ENCODE data around the gene L2HGDH.
"Not testable (repeated sequence)": the region's sequence is repeated elsewhere in the genome, so short reads cannot be mapped to it uniquely, and the experiment has no call there.

Gene L2HGDH

DNA sequence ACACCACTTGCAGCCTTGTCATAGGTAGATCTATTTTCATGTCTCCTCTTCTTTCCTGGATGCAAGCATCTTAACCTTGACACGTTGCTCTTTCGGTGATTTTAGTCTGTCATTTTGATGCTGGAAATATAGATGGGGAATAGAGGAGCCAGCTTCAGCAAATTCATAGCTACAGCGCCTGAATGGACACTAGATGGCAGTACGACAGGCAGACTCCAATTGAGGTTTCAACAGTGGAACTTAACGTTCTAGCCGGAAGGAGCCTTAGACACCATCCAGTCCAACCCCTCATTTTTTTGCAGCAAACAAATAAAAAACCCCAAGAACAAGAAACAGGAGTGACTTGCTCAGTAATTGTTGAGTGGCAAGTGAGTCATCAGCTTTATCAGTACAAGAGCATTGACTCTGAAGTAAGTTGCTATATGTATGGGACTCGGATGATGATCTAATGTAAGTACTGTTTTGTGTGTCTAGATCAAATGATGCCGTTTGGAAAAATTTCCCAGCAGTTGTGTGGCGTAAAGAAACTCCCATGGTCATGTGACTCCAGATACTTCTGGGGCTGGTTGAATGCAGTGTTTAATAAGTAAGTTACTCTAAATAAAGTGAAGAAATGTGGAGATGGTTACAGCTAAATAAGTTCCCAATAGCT is 9.1 kb upstream of the L2HGDH start:
- Histone ChIP-seq H3K27ac (ENCODE audit: low read depth, low read length) (peak overlapping the region; percentile 0), H3K9ac (ENCODE audit: low read depth in 1 of 2, low read length in 2 of 2) (peak overlapping the region; percentile 10 to 38), H3K27me3 (ENCODE audit: control insufficient read depth in 1 of 2, insufficient read depth in 2 of 2, low read length in 2 of 2) (no peaks in the 10 kb centered on the region), H3K4me3 (ENCODE audit: low read depth in 1 of 2, low read length in 2 of 2) (peak overlapping the region; percentile 5 to 54), H3K9me3 (ENCODE audit: control insufficient read depth in 1 of 2, low read length in 2 of 2) (no peaks in the 10 kb centered on the region), H3K36me3 (ENCODE audit: control insufficient read depth in 1 of 2, insufficient read depth in 2 of 2, low read length in 2 of 2) (peaks cover 4 to 24% of the 10 kb centered on the region in 2 donors), H3K4me1 (ENCODE audit: control insufficient read depth in 1 of 2, insufficient read depth in 2 of 2, low read length in 2 of 2) (peaks cover 12 to 15% of the 10 kb centered on the region in 2 donors)

DNA sequence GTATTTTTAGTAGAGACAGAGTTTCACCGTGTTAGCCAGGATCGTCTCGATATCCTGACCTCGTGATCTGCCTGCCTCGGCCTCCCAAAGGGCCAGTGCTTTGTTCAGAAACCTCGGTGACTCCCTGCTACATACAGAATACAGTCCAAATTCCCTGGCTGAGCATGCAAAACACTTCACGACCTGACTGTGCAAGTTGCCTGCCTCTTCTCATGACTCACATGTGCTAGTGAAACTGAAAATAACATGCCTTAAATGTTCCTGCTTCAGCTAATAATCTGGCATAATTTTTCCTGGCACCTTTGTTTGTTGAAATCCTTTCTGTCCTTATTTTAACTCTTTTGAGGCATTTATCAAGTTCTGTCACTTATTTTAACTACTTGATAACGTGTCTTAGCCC is 8.3 kb upstream of the L2HGDH start:
- Histone ChIP-seq H3K27ac (ENCODE audit: low read depth, low read length) (peak overlapping the region; percentile 36), H3K36me3 (ENCODE audit: control insufficient read depth in 1 of 2, insufficient read depth in 2 of 2, low read length in 2 of 2) (peaks cover 0 to 20% of the 10 kb centered on the region in 2 donors), H3K4me1 (ENCODE audit: control insufficient read depth in 1 of 2, insufficient read depth in 2 of 2, low read length in 2 of 2) (peaks cover 12 to 15% of the 10 kb centered on the region in 2 donors), H3K27me3 (ENCODE audit: control insufficient read depth in 1 of 2, insufficient read depth in 2 of 2, low read length in 2 of 2) (no peaks in the 10 kb centered on the region), H3K9ac (ENCODE audit: low read depth in 1 of 2, low read length in 2 of 2) (peak overlapping the region in 1 of 2 donors; percentile 38), H3K9me3 (ENCODE audit: control insufficient read depth in 1 of 2, low read length in 2 of 2) (no peaks in the 10 kb centered on the region), H3K4me3 (ENCODE audit: low read depth in 1 of 2, low read length in 2 of 2) (peak overlapping the region; percentile 5 to 21)

- H3K4me1 ChIP-seq (ENCODE audit: control insufficient read depth in 1 of 2, insufficient read depth in 2 of 2, low read length in 2 of 2), result peaks cover 12 to 15% of the 10 kb centered on the region in 2 donors
- H3K27me3 ChIP-seq (ENCODE audit: control insufficient read depth in 1 of 2, insufficient read depth in 2 of 2, low read length in 2 of 2), result no peaks in the 10 kb centered on the region
- H3K27ac ChIP-seq (ENCODE audit: low read depth, low read length), result no peak overlapping the region
- no peak overlapping the region for H3K9ac ChIP-seq (ENCODE audit: low read depth in 1 of 2, low read length in 2 of 2)
- no peak overlapping the region for H3K4me3 ChIP-seq (ENCODE audit: low read depth in 1 of 2, low read length in 2 of 2)
- peaks cover 0 to 20% of the 10 kb centered on the region in 2 donors for H3K36me3 ChIP-seq (ENCODE audit: control insufficient read depth in 1 of 2, insufficient read depth in 2 of 2, low read length in 2 of 2)
- H3K9me3 ChIP-seq (ENCODE audit: control insufficient read depth in 1 of 2, low read length in 2 of 2), result no peaks in the 10 kb centered on the region
Observed at GRCh38 chr14:50319721-50320120, 7.7 kb upstream of the L2HGDH start.

DNA sequence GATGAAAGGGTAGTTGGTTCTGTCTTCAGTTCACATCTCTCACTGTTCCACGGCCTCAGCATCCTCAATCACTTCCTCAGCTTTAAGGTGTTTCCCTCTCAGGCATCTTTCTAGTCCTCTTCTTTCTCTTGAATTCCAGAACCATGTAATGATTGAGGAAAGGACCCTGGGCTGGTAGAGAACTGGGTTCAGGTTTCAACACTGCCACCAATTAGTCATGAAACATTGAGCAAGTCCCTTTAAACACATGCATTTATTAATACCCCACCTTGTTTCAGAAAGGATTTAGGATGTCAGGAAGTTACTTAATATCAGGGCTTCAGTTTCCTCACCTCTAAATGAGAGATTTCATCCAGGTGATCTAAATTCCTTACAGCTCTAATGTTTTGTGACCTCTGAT is 7.3 kb upstream of the L2HGDH start:
- peaks cover 0 to 17% of the 10 kb centered on the region in 2 donors for H3K36me3 ChIP-seq (ENCODE audit: control insufficient read depth in 1 of 2, insufficient read depth in 2 of 2, low read length in 2 of 2)
- H3K27ac ChIP-seq (ENCODE audit: low read depth, low read length), result no peak overlapping the region
- H3K9me3 ChIP-seq (ENCODE audit: control insufficient read depth in 1 of 2, low read length in 2 of 2), result no peaks in the 10 kb centered on the region
- H3K9ac ChIP-seq (ENCODE audit: low read depth in 1 of 2, low read length in 2 of 2), result no peak overlapping the region
- no peaks in the 10 kb centered on the region for H3K27me3 ChIP-seq (ENCODE audit: control insufficient read depth in 1 of 2, insufficient read depth in 2 of 2, low read length in 2 of 2)
- H3K4me3 ChIP-seq (ENCODE audit: low read depth in 1 of 2, low read length in 2 of 2), result no peak overlapping the region
- H3K4me1 ChIP-seq (ENCODE audit: control insufficient read depth in 1 of 2, insufficient read depth in 2 of 2, low read length in 2 of 2), result peaks cover 12 to 15% of the 10 kb centered on the region in 2 donors

DNA sequence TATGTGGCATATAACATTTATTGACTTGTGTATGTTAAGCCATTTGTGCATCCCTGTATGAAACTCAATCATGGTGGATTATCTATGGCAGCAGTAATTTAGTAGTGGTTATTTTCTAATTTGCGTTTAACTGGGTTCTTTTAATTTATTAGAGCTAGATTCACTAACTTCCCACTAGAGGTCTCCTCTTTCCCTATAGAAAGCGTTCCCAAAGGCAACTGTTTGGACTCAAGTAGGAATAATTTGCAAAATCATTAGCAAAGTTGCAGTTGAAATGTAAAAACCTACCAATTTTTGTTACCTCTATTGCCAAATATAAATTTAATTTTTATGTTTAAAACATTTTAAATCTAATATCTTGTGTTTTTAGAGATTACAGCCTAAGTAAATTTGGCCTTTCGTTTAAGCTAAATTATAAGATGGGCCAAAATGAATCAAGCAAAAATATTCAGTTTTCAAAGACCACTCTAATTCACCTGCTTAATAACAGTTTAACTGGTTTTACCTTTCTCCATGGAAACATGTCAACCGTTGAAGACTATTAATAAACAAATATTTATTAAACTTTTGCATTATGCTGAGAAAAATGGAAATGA is 6.1 kb upstream of the L2HGDH start:
- Histone ChIP-seq H3K27me3 (ENCODE audit: control insufficient read depth in 1 of 2, insufficient read depth in 2 of 2, low read length in 2 of 2) (no peaks in the 10 kb centered on the region), H3K36me3 (ENCODE audit: control insufficient read depth in 1 of 2, insufficient read depth in 2 of 2, low read length in 2 of 2) (peaks cover 0 to 9% of the 10 kb centered on the region in 2 donors), H3K9ac (ENCODE audit: low read depth in 1 of 2, low read length in 2 of 2) (no peak overlapping the region), H3K27ac (ENCODE audit: low read depth, low read length) (no peak overlapping the region), H3K4me1 (ENCODE audit: control insufficient read depth in 1 of 2, insufficient read depth in 2 of 2, low read length in 2 of 2) (peaks cover 18 to 20% of the 10 kb centered on the region in 2 donors), H3K9me3 (ENCODE audit: control insufficient read depth in 1 of 2, low read length in 2 of 2) (no peaks in the 10 kb centered on the region), H3K4me3 (ENCODE audit: low read depth in 1 of 2, low read length in 2 of 2) (no peak overlapping the region)

DNA sequence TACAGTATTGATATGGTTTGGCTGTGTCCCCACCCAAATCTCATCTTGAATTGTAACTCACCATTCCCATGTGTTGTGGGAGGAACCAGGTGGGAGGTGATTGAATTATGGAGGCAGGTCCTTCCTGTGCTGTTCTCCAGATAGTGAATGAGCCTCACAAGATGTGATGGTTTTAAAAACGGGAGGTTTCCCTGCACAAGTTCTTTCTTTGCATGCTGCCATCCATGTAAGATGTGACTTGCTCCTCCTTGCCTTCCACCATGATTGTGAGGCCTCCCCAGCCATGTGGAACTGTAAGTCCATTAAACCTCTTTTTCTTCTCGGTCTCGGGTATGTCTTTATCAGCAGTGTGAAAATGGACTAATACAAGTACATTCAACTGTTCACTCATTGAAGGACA is 2.1 kb upstream of the L2HGDH start:
- H3K4me1 ChIP-seq (ENCODE audit: control insufficient read depth in 1 of 2, insufficient read depth in 2 of 2, low read length in 2 of 2), result peaks cover 11 to 15% of the 10 kb centered on the region in 2 donors
- not testable (repeated sequence) for H3K9ac ChIP-seq (ENCODE audit: low read depth in 1 of 2, low read length in 2 of 2); H3K9me3 ChIP-seq (ENCODE audit: control insufficient read depth in 1 of 2, low read length in 2 of 2); H3K27ac ChIP-seq (ENCODE audit: low read depth, low read length); H3K4me3 ChIP-seq (ENCODE audit: low read depth in 1 of 2, low read length in 2 of 2); H3K36me3 ChIP-seq (ENCODE audit: control insufficient read depth in 1 of 2, insufficient read depth in 2 of 2, low read length in 2 of 2); H3K27me3 ChIP-seq (ENCODE audit: control insufficient read depth in 1 of 2, insufficient read depth in 2 of 2, low read length in 2 of 2)

- Histone ChIP-seq H3K27ac (ENCODE audit: low read depth, low read length) (peak overlapping the region; percentile 95), H3K36me3 (ENCODE audit: control insufficient read depth in 1 of 2, insufficient read depth in 2 of 2, low read length in 2 of 2) (no peaks in the 10 kb centered on the region), H3K4me1 (ENCODE audit: control insufficient read depth in 1 of 2, insufficient read depth in 2 of 2, low read length in 2 of 2) (peaks cover 11 to 15% of the 10 kb centered on the region in 2 donors), H3K4me3 (ENCODE audit: low read depth in 1 of 2, low read length in 2 of 2) (peak overlapping the region; percentile 95 to 96), H3K9ac (ENCODE audit: low read depth in 1 of 2, low read length in 2 of 2) (peak overlapping the region; percentile 69 to 84), H3K27me3 (ENCODE audit: control insufficient read depth in 1 of 2, insufficient read depth in 2 of 2, low read length in 2 of 2) (no peaks in the 10 kb centered on the region), H3K9me3 (ENCODE audit: control insufficient read depth in 1 of 2, low read length in 2 of 2) (no peaks in the 10 kb centered on the region)
Observed at GRCh38 chr14:50312734-50313054, 665 bp upstream of the L2HGDH start.

DNA sequence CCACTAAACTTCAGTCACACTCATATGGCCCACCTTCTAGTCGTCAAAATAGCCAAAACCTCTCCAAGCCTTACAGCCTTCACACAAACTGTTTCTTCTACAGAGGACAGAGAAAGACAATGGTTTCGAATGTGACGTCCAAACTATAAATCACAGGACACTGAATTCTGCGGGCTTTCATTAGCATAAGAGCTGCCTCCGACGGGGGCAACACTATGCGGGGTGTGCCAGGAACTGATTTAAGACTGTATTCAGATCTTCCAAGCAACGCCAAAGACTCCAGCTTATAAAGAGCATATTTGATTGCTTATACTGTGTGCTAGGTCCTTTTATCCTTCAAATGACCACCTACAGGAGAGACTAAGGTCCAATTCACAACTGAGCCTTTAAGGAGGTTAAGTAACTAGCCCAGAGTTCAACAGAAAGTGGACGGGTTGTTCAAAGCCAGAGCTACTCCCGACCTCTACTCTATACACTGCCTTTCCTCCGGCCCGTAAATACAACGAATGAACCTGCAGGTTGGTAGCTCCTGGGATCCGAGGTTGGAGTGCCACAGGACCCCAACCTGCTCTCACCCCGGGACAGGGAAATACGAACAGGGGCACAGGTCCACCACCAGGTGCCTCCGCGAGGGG is 575 bp downstream of the L2HGDH start:
- Histone ChIP-seq H3K36me3 (ENCODE audit: control insufficient read depth in 1 of 2, insufficient read depth in 2 of 2, low read length in 2 of 2) (no peaks in the 10 kb centered on the region), H3K4me1 (ENCODE audit: control insufficient read depth in 1 of 2, insufficient read depth in 2 of 2, low read length in 2 of 2) (peaks cover 11 to 15% of the 10 kb centered on the region in 2 donors), H3K9me3 (ENCODE audit: control insufficient read depth in 1 of 2, low read length in 2 of 2) (no peaks in the 10 kb centered on the region), H3K27ac (ENCODE audit: low read depth, low read length) (peak overlapping the region; percentile 95), H3K27me3 (ENCODE audit: control insufficient read depth in 1 of 2, insufficient read depth in 2 of 2, low read length in 2 of 2) (no peaks in the 10 kb centered on the region), H3K4me3 (ENCODE audit: low read depth in 1 of 2, low read length in 2 of 2) (peak overlapping the region; percentile 95 to 96), H3K9ac (ENCODE audit: low read depth in 1 of 2, low read length in 2 of 2) (peak overlapping the region; percentile 84 to 91)

DNA sequence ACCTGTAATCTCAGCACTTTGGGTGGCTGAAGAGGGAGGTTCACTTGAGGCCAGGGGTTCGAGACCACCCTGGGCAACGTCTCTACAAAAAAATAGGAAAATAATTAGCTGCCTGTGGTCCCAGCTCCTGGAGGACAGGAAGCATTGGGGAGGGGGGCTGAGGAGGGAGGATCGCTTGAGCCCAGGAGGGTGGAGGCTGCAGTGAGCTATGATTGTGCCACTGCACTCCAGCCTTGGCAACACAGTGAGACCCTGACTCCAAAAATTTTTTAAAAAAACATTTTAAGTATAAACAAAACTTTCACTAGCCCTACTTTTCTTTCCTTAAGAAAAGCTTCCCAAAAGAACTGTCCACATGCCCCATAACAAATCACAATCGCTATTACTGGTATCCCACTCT is 1.6 kb downstream of the L2HGDH start:
- Histone ChIP-seq H3K4me1 (ENCODE audit: control insufficient read depth in 1 of 2, insufficient read depth in 2 of 2, low read length in 2 of 2) (peaks cover 11 to 15% of the 10 kb centered on the region in 2 donors), H3K9me3 (ENCODE audit: control insufficient read depth in 1 of 2, low read length in 2 of 2) (no peaks in the 10 kb centered on the region)

GRCh38 chr14:50308363-50308915 is 3.6 kb downstream of the L2HGDH start:
- no peaks in the 10 kb centered on the region for H3K9me3 ChIP-seq (ENCODE audit: control insufficient read depth in 1 of 2, low read length in 2 of 2)
- H3K4me1 ChIP-seq (ENCODE audit: control insufficient read depth in 1 of 2, insufficient read depth in 2 of 2, low read length in 2 of 2), result peaks cover 9 to 12% of the 10 kb centered on the region in 2 donors
- no peaks in the 10 kb centered on the region for H3K36me3 ChIP-seq (ENCODE audit: control insufficient read depth in 1 of 2, insufficient read depth in 2 of 2, low read length in 2 of 2)
- no peak overlapping the region for H3K27ac ChIP-seq (ENCODE audit: low read depth, low read length)
- no peak overlapping the region for H3K9ac ChIP-seq (ENCODE audit: low read depth in 1 of 2, low read length in 2 of 2)
- H3K4me3 ChIP-seq (ENCODE audit: low read depth in 1 of 2, low read length in 2 of 2), result no peak overlapping the region
- no peaks in the 10 kb centered on the region for H3K27me3 ChIP-seq (ENCODE audit: control insufficient read depth in 1 of 2, insufficient read depth in 2 of 2, low read length in 2 of 2)

More for the DNA sequence above, 1.6 kb downstream of the L2HGDH start:
- Histone ChIP-seq H3K9ac (ENCODE audit: low read depth in 1 of 2, low read length in 2 of 2) (no peak overlapping the region), H3K4me3 (ENCODE audit: low read depth in 1 of 2, low read length in 2 of 2) (no peak overlapping the region), H3K36me3 (ENCODE audit: control insufficient read depth in 1 of 2, insufficient read depth in 2 of 2, low read length in 2 of 2) (no peaks in the 10 kb centered on the region), H3K27ac (ENCODE audit: low read depth, low read length) (no peak overlapping the region), H3K27me3 (ENCODE audit: control insufficient read depth in 1 of 2, insufficient read depth in 2 of 2, low read length in 2 of 2) (no peaks in the 10 kb centered on the region)
